ENCODE data around the gene BIRC7.

- TF ChIP-seq CTCF (conservative IDR thresholded peaks at IDR 0.05) = no peak
- no peak for TF ChIP-seq EZH2 (IDR thresholded peaks at IDR 0.05; ENCODE audit: low read depth)
Measured at GRCh38 chr20:63214514-63214913, 21.2 kb upstream of the BIRC7 start.
